Measurements from ENCODE around the gene CITED2. TPM values are rescaled to one million over a fixed set of nuclear protein-coding genes. Genes with fewer than 3 reads are reported as not detected.

CITED2 gene
- 76.7 and 143 TPM in 2 replicates for total RNA-seq

DNA sequence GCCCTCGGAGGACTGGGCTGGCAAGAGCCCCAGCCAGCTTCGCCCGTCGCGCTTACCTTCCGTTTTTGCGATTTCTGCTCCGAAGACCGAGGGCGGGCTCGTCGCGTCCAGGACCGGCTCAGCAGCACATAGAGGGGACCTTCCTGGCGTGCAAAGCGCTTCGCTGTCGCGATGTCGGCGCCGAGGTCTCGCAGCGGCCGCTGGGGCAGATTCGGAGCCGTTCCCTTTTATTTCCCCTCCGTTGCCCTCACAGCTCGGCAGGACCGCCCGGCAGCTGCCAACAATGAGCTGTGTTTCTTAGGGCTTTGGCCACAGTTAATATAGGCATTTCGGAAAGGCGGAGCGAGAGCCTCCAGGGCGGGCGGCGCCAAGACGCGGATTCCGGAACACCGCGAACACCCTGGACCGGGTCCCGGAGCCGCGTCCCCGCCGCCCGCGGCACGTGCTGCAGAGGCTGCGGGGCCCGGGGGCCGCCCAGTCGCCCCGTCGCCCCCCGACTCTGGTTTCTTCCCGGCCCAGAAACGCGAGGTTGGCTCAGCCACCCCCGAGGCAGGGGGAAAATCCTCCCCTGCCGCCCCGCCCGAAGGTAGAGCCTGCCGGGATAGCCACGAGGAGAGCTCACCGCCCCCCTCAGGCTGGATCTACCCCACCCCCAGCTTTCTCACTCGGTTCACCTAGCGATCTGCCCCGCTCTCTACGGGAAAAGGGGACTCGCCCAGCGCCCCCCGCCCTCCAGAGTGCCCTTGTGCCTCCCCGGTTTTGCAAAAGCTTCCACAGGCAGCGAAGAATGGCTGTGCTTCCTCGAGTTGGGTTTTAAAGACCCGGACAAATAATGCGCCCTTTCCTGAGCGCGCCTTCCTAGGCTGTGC, at the start of gene CITED2:
Gene CITED2, minus strand, starts transcription at position 292 of the 869 bp plus-strand sequence. CDS start 704 bp downstream, outside the sequence.

Other genes starting within 250 kb of the CITED2 start
- gene HECA, start 239.6 kb downstream of the CITED2 start, total RNA-seq, result 13.4 and 26.5 TPM in 2 replicates
- gene TXLNB, start 82.7 kb downstream of the CITED2 start, total RNA-seq, result 0.03 and 0.13 TPM in 2 replicates